Neural progenitor cell (in vitro differentiated cells): ENCODE data around the gene KCNH2.

Experiments used
- EZH2 ChIP-seq: fragments of 200-600 bp; sonication (generic); IDR thresholded peaks from 2 replicates; pipeline ENCODE4 v1.6.1; 2017; ENCODE audit warnings: antibody characterized with exemption, mild to moderate bottlenecking, moderate library complexity
- EZH2phosphoT487 ChIP-seq: fragments of 200-600 bp; sonication (generic); IDR thresholded peaks from 2 replicates; pipeline ENCODE4 v1.6.1; 2017; ENCODE audit warnings: antibody characterized with exemption
- TF ChIP-seq, protein P1 (sequence below): fragments of 200-600 bp; sonication (generic); IDR thresholded peaks from 2 replicates; pipeline ENCODE4 v1.5.1; 2017; ENCODE audit warnings: antibody characterized with exemption, mild to moderate bottlenecking

- TF ChIP-seq, protein P1, sequence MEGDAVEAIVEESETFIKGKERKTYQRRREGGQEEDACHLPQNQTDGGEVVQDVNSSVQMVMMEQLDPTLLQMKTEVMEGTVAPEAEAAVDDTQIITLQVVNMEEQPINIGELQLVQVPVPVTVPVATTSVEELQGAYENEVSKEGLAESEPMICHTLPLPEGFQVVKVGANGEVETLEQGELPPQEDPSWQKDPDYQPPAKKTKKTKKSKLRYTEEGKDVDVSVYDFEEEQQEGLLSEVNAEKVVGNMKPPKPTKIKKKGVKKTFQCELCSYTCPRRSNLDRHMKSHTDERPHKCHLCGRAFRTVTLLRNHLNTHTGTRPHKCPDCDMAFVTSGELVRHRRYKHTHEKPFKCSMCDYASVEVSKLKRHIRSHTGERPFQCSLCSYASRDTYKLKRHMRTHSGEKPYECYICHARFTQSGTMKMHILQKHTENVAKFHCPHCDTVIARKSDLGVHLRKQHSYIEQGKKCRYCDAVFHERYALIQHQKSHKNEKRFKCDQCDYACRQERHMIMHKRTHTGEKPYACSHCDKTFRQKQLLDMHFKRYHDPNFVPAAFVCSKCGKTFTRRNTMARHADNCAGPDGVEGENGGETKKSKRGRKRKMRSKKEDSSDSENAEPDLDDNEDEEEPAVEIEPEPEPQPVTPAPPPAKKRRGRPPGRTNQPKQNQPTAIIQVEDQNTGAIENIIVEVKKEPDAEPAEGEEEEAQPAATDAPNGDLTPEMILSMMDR, result no peak
- TF ChIP-seq EZH2phosphoT487, result no peak
- TF ChIP-seq EZH2, result no peak
Observed at GRCh38 chr7:150949971-150950491, 28.1 kb downstream of the KCNH2 start.
